K562 (cell line): ENCODE results near the gene ATXN1. TPM values are rescaled to one million over a fixed set of nuclear protein-coding genes. Genes with fewer than 3 reads are reported as not detected.

ENCODE experiments used
- FIP1L1 ChIP-seq: fragments of 200-400 bp; formaldehyde crosslinking; IDR thresholded peaks from 2 replicates; pipeline ENCODE4 v1.6.1; 2018; ENCODE audit warnings: mild to moderate bottlenecking, low read depth, low read length; ENCODE audit not compliant: poor library complexity, severe bottlenecking
- GATA2 ChIP-seq: sonication (generic); formaldehyde crosslinking; IDR thresholded peaks from 2 replicates; pipeline ENCODE4 v1.4.0; 2020; ENCODE audit warnings: mild to moderate bottlenecking, missing genetic modification reagents
- GTF2F1 ChIP-seq: IDR thresholded peaks from 2 replicates; pipeline ENCODE4 v1.6.1; 2011; ENCODE audit warnings: low read depth, low read length, improper control_type of control experiment
- KAT2B ChIP-seq: IDR thresholded peaks from one replicate; pipeline ENCODE4 v1.6.1; 2012; ENCODE audit warnings: low read depth, mild to moderate bottlenecking, control low read depth, inconsistent platforms, low read length, moderate library complexity
- KDM5B ChIP-seq: fragments of 200-600 bp; sonication (generic); IDR thresholded peaks from 2 replicates; pipeline ENCODE4 v1.6.1; 2012; ENCODE audit warnings: low read depth, mild to moderate bottlenecking, moderate library complexity, low read length, control low read depth, inconsistent platforms; ENCODE audit not compliant: insufficient replicate concordance
- KLF13 ChIP-seq: fragments of 450-650 bp; IDR thresholded peaks from 2 replicates; pipeline ENCODE4 v1.6.1; 2016; ENCODE audit warnings: missing genetic modification characterization, low read depth, mild to moderate bottlenecking, missing compliant biosample characterization, moderate library complexity, borderline replicate concordance
- MITF ChIP-seq: IDR thresholded peaks from 2 replicates; pipeline ENCODE4 v1.6.1; 2014; ENCODE audit warnings: antibody characterized with exemption
- NCOA2 ChIP-seq, 2 experiments: fragments of 450-650 bp; IDR thresholded peaks; 2 replicates each; pipeline ENCODE4 v1.6.1; 2018; ENCODE audit warnings: mild to moderate bottlenecking in 2 of 2, moderate library complexity in 1 of 2; ENCODE audit not compliant: partially characterized antibody in 2 of 2
- NFIC ChIP-seq: fragments of 450-650 bp; IDR thresholded peaks from 2 replicates; pipeline ENCODE4 v1.6.1; 2017; ENCODE audit warnings: mild to moderate bottlenecking, inconsistent platforms
- SAP30 ChIP-seq: fragments of 200-600 bp; sonication (generic); IDR thresholded peaks from 2 replicates; pipeline ENCODE4 v1.6.1; 2012; ENCODE audit warnings: borderline replicate concordance, low read depth, mild to moderate bottlenecking, moderate library complexity, low read length, control low read depth, inconsistent platforms; ENCODE audit not compliant: insufficient read depth, poor library complexity, severe bottlenecking
- SOX6 ChIP-seq: fragments of 450-650 bp; IDR thresholded peaks from 2 replicates; pipeline ENCODE4 v1.6.1; 2014; ENCODE audit warnings: mild to moderate bottlenecking
- TARDBP ChIP-seq: fragments of 450-650 bp; IDR thresholded peaks from 2 replicates; pipeline ENCODE4 v1.6.1; 2016
- TEAD1 ChIP-seq, 2 experiments: fragments of 450-650 bp in 1 of 2; sonication (generic) in 1 of 2; formaldehyde crosslinking; IDR thresholded peaks; 2 replicates each; pipeline versions ENCODE4 v1.4.0 to v1.8.0; 2020 to 2022; ENCODE audit warnings: mild to moderate bottlenecking in 2 of 2, missing genetic modification reagents in 1 of 2
- TEAD4 ChIP-seq, 2 experiments: sonication (generic) in 1 of 2; formaldehyde crosslinking in 1 of 2; IDR thresholded peaks; 2 replicates each; pipeline versions ENCODE4 v1.6.1 to v1.8.0; 2012 to 2022; ENCODE audit warnings: borderline replicate concordance in 1 of 2, inconsistent platforms in 1 of 2, low read length in 1 of 2, mild to moderate bottlenecking in 1 of 2, missing genetic modification reagents in 1 of 2
- U2AF1 ChIP-seq: fragments of 200-400 bp; formaldehyde crosslinking; optimal IDR thresholded peaks from 2 replicates; pipeline ENCODE3; 2017; ENCODE audit warnings: mild to moderate bottlenecking, low read depth, low read length, moderate library complexity
- ZBTB2 ChIP-seq: fragments of 450-650 bp; IDR thresholded peaks from 2 replicates; pipeline ENCODE4 v1.6.1; 2016; ENCODE audit warnings: antibody characterized with exemption
- ZBTB43 ChIP-seq: sonication (generic); formaldehyde crosslinking; IDR thresholded peaks from 2 replicates; pipeline ENCODE4 v1.8.0; 2023; ENCODE audit warnings: mild to moderate bottlenecking, missing genetic modification reagents
- ZHX1 ChIP-seq: fragments of 150-350 bp; conservative IDR thresholded peaks from 2 replicates; pipeline ENCODE4 v1.6.1; 2014; ENCODE audit warnings: low read length
- ZZZ3 ChIP-seq: fragments of 450-650 bp; IDR thresholded peaks from 2 replicates; pipeline ENCODE4 v1.6.1; 2016; ENCODE audit warnings: antibody characterized with exemption, mild to moderate bottlenecking, moderate library complexity
- polyA plus RNA-seq, 8 experiments: library from polyadenylated mRNA; depleted of rRNA in 4 of 8; stranded (reverse) in 5 of 8; unstranded in 3 of 8; fragments of >200 nt; fragmentation: Nextera tagmentation in 2 of 8; fragmentation: Illumina TruSeq in 1 of 8; extraction: Ambion mirVana in 2 of 8; extraction: Trizol in 1 of 8; gene quantifications; 2 replicates each; pipeline versions ENCODE4 v1.2.1 to v1.2.3, GENCODE V29; 2011 to 2014; ENCODE audit warnings: inconsistent platforms in 1 of 8, missing spikeins in 1 of 8
- total RNA-seq, 7 experiments: library from RNA; depleted of rRNA in 6 of 7; stranded (reverse); fragments of >200 nt in 6 of 7; fragmentation: Illumina TruSeq in 2 of 7; extraction: Trizol in 2 of 7; gene quantifications; 2 replicates each; pipeline versions ENCODE4 v1.2.1 to v1.2.3, GENCODE V29; 2011 to 2021; ENCODE audit warnings: low replicate concordance in 1 of 7

Gene ATXN1
- total and polyA plus RNA-seq, 9 of the 15 experiments (the other 6 are each of a cell fraction or from before 2014, with no cell fraction given), result under 0.01 to 1.2 (median 0.58) TPM

GRCh38 chr6:16265351-16266341, 495.6 kb downstream of the ATXN1 start (continued):
- peak; percentile 71; the same call in 1 of the 2 replicates for TF ChIP-seq KLF13 (tag)
- peak; percentile 35 for TF ChIP-seq SAP30
- peak; percentile 98 for TF ChIP-seq ZBTB2
- no peak for TF ChIP-seq FIP1L1
- peak; percentile 78 to 95; a peak in 3 of 4 replicates for TF ChIP-seq TEAD1 (CRISPR knock-in tag; IDR thresholded peaks at IDR 0.05)
- TF ChIP-seq SOX6, result peak; percentile 83
- TF ChIP-seq KDM5B, result peak; percentile 99
- TF ChIP-seq KAT2B, result no peak
- TF ChIP-seq ZZZ3, result no peak
- no peak for TF ChIP-seq GATA2 (CRISPR knock-in tag)
- peak; percentile 83 for TF ChIP-seq TEAD4 (IDR thresholded peaks at IDR 0.05; ENCODE audit: low read length)
- no peak for TF ChIP-seq TEAD4 (CRISPR knock-in tag; IDR thresholded peaks at IDR 0.05; ENCODE audit: borderline replicate concordance)
- no peak for TF ChIP-seq NCOA2 (IDR thresholded peaks at IDR 0.05; ENCODE audit: partially characterized antibody in 2 of 2)
- no peak for TF ChIP-seq ZHX1
- peak; percentile 60 for TF ChIP-seq ZBTB43 (CRISPR knock-in tag)
- TF ChIP-seq MITF, result no peak
- TF ChIP-seq GTF2F1, result peak; percentile 98
- TF ChIP-seq NFIC, result peak; percentile 86
- no peak for TF ChIP-seq U2AF1
- peak; percentile 94 for TF ChIP-seq TARDBP
